ENCODE data around the gene LYPD8.

LYPD8 gene

GRCh38 chr1:248730507-248731335, 24.8 kb downstream of the LYPD8 start:
- no peak overlapping the region for H3K4me3 ChIP-seq (ENCODE audit: low read depth, low read length)
- no peak for TF ChIP-seq CTCF (IDR thresholded peaks at IDR 0.05; ENCODE audit: insufficient read depth, low read length, missing control alignments)
- POLR2A ChIA-PET = no interaction called here
- no peak for DNase-seq (ENCODE audit: low read depth, low spot score)
- CTCF ChIA-PET = no interaction called here

GRCh38 chr1:248714248-248714647, 41.3 kb downstream of the LYPD8 start:
- POLR2A ChIA-PET = no interaction called here
- CTCF ChIA-PET = no interaction called here
- no peak for DNase-seq (ENCODE audit: low read depth, low spot score)
- TF ChIP-seq CTCF (IDR thresholded peaks at IDR 0.05; ENCODE audit: insufficient read depth, low read length, missing control alignments) = no peak
- no peak overlapping the region for H3K4me3 ChIP-seq (ENCODE audit: low read depth, low read length)

- DNase-seq (ENCODE audit: low read depth, low spot score) = no peak
- ChIA-PET POLR2A (no interaction called here), CTCF (no interaction called here)
- H3K4me3 ChIP-seq (ENCODE audit: low read depth, low read length) = no peak overlapping the region
- no peak for TF ChIP-seq CTCF (IDR thresholded peaks at IDR 0.05; ENCODE audit: insufficient read depth, low read length, missing control alignments)
Observed at GRCh38 chr1:248710305-248710900, 45.2 kb downstream of the LYPD8 start.

- no peak overlapping the region for H3K4me3 ChIP-seq (ENCODE audit: low read depth, low read length)
- no peak for TF ChIP-seq CTCF (IDR thresholded peaks at IDR 0.05; ENCODE audit: insufficient read depth, low read length, missing control alignments)
- no peak for DNase-seq (ENCODE audit: low read depth, low spot score)
- ChIA-PET POLR2A (no interaction called here), CTCF (no interaction called here)
Observed at GRCh38 chr1:248704606-248705005, 51.0 kb downstream of the LYPD8 start.

GRCh38 chr1:248703674-248704073, 51.9 kb downstream of the LYPD8 start:
- TF ChIP-seq CTCF (IDR thresholded peaks at IDR 0.05; ENCODE audit: insufficient read depth, low read length, missing control alignments) = no peak
- no peak overlapping the region for H3K4me3 ChIP-seq (ENCODE audit: low read depth, low read length)
- CTCF ChIA-PET = no interaction called here
- no peak for DNase-seq (ENCODE audit: low read depth, low spot score)
- POLR2A ChIA-PET = no interaction called here

- no peak within 1 kb of the TSS for H3K4me3 ChIP-seq (ENCODE audit: low read depth, low read length)
- TF ChIP-seq CTCF (IDR thresholded peaks at IDR 0.05; ENCODE audit: insufficient read depth, low read length, missing control alignments) = no peak
- CTCF ChIA-PET = no interaction called here
- POLR2A ChIA-PET = no interaction called here
- no peak for DNase-seq (ENCODE audit: low read depth, low spot score)
Observed at GRCh38 chr1:248702714-248703113, 52.8 kb downstream of the LYPD8 start, which contains the start of gene OR14I1. OR14I1 (minus strand) TSS chr1:248702766.
